OCI-LY3 (cell line): Measurements from ENCODE around the gene PGAP6.

Source experiments
- EZH2phosphoT487 ChIP-seq: fragments of 200-600 bp; shearing (Covaris generic); IDR thresholded peaks from 2 replicates; pipeline ENCODE4 v1.6.1; 2018; ENCODE audit warnings: antibody characterized with exemption, mixed run types, low read depth
- TF ChIP-seq, protein P1 (sequence below): fragments of 200-600, 300-600 bp; sonication (generic); IDR thresholded peaks from 2 replicates; pipeline ENCODE4 v1.5.1; 2014; ENCODE audit warnings: antibody characterized with exemption, low read length, low read depth

DNA sequence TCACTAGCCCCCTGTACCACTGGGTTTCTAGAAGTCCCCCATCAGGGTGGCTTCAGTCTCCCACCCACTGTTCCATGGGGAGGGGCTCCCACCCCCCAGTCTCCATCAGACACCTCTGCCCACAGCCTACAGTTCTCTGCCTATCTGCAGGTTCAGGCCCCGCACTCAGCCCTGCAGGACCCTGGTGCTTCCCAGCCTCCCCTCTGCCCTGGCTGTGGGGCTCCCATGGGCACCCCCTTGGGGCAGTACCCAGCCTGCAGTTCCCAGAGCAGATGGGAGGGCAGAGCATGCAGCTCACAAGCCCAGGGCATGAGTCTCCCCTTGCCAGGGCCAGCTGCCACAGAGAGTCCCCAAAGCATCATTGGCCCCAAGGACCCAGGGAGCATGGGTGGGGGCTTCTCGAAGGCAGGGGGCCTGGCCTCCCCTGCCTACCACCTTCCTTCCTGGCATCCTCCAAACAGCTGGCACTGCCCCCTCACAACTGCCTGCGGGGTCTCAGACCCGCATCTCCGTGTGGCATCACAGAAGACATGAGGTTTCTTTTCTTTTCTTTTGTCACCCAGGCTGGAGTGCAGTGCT is 8.7 kb downstream of the PGAP6 start:
- TF ChIP-seq, protein P1, sequence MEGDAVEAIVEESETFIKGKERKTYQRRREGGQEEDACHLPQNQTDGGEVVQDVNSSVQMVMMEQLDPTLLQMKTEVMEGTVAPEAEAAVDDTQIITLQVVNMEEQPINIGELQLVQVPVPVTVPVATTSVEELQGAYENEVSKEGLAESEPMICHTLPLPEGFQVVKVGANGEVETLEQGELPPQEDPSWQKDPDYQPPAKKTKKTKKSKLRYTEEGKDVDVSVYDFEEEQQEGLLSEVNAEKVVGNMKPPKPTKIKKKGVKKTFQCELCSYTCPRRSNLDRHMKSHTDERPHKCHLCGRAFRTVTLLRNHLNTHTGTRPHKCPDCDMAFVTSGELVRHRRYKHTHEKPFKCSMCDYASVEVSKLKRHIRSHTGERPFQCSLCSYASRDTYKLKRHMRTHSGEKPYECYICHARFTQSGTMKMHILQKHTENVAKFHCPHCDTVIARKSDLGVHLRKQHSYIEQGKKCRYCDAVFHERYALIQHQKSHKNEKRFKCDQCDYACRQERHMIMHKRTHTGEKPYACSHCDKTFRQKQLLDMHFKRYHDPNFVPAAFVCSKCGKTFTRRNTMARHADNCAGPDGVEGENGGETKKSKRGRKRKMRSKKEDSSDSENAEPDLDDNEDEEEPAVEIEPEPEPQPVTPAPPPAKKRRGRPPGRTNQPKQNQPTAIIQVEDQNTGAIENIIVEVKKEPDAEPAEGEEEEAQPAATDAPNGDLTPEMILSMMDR = no peak
- no peak for TF ChIP-seq EZH2phosphoT487
